ENCODE data around the gene OR14I1.
A peak's percentile ranks its signal among the peaks of the same experiment; 100 is the strongest.

OR14I1 gene

DNA sequence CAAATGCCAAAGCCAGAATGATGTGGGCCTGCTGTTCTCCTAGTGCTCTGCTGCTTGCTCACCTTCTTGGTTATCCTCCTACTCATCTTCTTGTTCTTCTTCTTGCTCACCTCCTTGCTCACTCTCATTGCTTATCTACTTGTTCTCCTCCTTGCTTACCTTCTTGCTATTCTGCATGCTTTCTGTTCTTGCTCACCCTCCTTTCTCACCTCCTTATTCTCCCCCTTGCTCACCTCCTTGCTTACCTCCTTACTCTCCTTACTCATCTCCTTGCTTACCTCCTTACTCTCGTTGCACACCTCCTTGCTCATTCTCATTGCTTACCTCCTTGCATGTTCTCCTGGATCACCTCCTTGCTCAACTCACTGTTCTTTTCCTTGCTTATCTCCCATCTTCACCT lies at the start of gene OR14I1:
TSS of gene OR14I1 (minus strand) at position 53 of the 400 bp plus-strand sequence.
- DNase-seq = no peak

DNA sequence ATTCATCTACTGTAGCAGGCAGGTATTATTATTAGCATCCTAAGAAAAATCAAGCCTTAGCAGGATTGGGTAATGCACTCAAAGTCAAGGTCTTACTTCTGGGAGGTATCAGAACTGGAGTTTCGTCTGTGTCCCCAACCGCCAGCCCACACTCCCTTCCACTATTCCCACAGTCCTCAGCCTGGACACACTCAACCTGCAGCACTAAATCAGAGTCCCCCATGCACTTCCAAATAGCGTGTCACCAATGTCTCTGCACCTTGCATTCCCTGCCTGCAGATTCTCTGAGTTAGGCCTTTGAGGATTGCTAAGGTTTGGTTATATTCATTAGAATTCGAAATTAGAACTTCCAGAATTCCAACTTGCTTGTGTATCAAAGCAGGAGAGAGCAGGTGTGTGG lies 49.1 kb upstream of the OR14I1 start:
- no peak for DNase-seq

DNA sequence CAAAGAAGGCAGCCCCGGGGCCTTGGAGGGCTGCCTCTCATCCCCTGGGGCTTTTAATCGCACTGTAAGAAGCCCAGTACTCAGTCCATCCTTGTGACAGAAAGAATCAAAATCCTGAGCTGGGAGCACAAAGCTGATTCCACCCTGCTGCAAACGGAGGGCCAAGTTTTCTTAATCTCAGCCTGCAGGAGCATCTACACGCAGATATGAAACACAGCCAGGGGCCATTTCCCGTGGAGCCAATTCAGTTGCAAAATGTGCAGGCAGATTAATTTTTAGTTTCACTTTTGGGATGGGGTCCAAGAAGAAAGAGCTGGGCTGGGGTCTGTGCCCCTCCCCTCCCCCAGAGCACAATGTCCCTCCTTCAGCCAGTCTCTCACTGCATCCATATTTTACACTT lies 48.6 kb upstream of the OR14I1 start:
- no peak for DNase-seq

DNA sequence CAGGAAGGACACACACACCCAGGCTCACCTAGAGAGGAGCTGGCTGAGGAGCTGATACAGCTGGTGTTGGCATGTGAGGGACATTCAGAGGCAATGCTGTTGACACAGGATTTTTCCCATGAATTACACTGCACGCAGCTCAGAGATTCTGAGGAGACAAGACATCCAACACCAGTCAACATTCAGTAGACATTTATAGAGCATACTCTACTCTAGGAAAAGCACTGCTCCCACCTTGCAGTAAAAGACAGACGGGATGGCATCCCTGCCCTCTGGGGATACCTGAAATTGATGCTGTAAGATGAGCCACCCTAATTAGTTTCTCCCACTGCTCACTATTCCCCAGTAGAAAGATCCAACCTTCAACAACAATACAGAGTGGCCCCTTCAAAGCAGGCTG lies 47.9 kb upstream of the OR14I1 start:
- DNase-seq = no peak

DNA sequence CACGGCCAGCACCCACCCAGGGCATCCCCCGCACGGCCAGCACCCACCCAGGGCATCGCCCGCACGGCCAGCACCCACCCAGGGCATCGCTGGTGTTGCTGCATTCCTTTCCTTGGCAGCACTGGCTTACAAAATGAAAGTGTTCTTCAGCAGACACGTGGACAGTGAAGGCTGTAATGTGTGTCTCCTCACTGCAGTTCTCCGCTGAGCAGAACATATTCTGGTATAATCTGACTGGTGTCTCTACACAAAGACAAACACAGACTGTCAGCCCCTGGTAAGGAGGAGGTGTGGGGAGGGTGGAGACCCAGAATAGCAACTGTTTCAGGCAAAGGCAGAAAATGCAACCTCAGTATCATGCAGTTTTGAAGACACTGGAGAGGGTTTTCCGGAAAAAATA lies 45.6 kb upstream of the OR14I1 start:
- DNase-seq = peak in 1 of 51 donors; percentile 5

DNA sequence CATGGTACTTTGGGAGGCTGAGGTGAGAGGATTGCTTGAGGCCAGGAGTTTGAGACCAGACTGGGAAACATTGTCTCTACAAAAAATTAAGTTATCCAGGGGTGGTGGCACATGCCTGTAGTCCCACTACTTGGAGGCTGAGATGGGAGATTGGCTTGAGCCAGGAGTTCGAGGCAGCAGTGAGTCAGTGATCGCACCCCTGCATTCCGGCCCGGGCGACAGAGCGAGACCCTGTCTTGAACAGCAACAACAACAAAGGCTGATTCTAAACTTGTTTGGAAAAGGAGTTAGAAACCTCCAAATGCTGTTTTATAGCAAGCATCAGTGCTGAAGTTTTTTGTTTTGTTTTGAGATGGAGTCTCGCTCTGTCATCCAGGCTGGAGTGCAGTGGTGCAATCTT lies 38.3 kb upstream of the OR14I1 start:
- DNase-seq = no peak

DNA sequence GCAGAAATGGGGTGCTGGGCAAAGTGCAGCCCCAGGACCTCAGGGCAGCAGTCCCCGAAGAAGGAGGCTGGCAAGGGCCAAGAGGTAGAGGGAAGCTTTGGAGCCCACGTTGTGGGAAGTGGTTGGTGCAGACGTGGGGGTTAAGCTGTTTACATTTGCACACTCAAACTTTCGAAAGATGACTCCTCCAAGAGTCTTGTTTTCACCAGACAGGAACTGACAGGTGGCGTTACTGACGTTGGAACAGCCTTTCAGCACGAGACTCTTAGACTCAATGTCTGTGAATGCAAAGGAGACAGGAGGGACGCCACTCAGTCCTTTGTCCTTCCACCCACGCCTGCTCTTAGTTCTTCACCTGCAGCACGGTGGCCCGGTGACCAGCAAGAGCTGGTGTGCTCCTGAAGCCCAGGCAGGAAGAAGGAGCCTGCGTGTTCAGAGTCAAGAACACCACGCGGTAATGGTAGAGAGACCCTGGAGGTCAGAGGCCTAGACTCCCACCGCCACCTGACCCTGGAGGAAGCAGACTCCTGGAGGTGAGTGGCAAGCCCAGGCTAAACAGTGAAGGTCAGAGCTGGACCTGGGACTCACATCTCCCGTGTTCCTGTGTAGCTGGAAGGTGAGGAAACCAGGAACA lies 37.1 kb upstream of the OR14I1 start:
- DNase-seq = no peak

DNA sequence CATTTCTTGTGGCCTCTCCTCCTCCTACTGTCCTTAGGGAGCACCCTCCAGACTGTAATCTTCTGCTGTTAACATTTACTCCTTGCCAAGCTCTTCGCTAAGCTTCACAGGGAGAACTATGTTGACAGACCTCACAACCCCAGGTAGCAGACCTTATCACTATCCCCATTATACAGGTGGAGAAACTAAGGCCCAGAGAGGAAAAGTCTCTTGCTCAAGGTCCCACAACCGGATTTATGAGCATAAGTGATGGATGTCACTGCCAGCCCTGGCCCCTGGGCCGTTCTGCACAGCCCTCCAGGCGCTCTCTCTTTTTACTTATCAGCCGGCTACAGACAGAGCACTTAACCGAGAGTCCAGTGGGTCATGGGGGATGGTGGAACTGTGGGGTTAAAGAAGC lies 34.9 kb upstream of the OR14I1 start:
- DNase-seq = no peak

DNA sequence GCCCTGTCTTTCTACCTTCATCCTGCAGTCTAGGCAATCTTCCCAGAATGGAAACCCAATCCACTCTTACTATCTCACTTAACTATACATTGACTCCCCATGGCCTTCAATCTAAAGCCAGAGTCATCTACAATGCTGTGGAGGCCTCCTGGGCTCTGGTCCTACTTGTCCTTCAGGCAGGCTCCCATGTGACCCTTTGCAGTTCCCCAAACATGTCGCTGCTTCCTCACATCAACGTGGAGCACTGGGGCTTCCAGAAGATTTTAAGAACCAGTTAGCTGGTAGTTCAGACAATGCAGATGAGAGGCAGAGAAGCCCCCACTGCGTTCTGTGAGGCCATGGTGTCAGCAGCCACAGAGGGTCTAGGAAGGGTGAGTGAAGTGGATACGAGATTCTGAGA lies 34.4 kb upstream of the OR14I1 start:
- no peak for DNase-seq

DNA sequence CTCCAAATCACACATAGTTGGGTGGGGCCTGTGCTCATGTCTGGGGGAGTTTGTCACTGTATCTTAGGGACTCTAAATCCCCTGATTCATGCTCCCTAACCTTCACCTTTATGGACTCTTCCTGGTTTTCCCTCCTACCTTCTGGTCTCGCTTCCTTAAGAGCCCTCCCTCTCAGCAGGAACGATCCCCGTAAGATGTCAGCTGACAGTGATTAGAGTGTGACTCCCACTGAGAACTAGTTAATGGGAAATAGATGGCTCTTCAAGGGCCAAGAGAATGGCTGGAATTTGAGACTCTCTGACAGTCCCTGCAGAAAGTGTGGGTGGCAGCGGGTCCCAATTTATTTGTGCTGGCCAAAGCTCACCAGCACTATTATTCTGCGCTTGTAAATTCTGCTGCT lies 31.0 kb upstream of the OR14I1 start:
- DNase-seq = no peak

DNA sequence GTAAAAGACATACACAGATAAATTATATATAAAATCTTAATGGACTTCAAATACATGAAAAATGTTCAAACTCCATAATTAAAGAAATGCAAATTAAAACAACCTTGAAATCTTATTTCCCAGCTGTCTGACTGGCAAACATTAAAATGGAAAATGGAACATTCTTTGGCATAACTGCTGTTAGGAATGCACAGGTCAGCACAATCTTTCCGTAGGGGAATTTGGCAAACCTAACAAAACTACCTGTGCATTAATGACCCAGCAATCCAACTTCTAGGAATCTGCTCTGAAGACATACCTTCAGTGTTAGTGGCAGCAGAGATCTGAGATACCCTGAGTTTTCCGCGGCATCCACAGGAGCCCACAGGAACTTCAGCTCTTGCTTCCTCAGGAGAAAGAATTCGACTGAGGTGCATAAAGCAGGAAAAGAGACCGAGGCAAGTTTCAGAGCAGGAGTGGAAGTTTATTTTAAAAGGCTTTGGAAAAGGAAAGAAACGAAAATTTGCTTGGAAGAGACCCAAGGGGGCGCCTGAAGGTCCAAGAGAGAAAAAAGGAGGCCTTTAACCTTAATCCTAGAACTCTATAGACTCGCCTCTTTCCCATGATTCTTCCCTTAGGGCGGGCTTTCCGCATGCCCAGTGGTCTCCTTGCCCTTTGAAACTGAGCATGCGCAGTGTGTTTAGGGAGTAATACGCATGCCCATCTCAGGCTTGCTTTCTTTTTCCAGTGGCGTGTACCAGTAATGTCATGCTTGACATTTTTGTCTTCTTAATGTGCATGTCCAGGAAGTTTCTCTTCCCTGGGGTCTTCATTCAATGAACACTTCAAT lies 28.2 kb upstream of the OR14I1 start:
- no peak for DNase-seq

DNA sequence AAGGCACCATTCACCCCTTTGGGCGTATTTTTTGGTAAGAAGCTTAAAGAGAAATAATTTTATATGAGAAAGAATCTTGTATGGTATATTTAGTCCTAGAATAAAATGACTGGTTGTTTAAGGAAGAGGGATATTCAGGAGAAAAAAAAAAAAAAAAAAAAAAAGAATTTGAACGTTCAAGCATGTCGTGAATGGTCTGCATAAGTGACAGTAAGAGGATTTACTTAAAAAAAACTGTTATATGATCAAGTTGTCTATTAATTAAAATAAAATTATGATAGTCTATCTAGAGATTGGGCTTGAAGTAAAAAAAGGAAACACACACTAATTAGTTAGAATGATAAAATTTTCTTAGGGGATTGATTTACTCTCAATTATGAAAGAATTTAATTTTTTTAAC lies 11.7 kb upstream of the OR14I1 start:
- DNase-seq = no peak

DNA sequence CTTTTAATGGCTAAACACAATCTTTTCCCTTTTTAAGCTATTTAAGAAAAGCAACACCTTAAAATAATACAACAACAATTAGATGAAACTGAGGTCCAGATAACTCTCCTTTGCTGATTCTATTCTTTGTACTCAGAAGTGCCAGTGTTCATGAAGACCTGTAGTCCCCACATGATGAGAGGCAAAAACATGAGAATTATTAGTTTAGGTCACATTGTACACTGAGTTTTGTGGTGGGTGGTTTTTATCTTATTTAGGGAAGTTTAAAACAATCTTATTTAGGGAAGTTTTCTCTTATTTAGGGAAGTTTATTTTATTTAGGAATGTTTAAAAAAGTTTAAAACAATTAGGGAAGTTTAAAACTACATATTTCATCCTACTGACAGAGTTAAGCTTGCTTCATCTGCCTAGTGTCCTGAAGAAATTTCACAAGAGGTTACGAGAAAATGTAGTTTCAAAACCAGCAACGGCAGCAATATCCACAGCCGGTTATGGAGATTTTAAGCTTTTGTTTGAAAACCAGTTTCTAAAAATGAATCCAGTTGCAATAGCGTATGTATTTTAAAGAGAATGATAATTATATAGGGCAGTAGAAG lies 7.8 kb upstream of the OR14I1 start:
- DNase-seq = no peak

DNA sequence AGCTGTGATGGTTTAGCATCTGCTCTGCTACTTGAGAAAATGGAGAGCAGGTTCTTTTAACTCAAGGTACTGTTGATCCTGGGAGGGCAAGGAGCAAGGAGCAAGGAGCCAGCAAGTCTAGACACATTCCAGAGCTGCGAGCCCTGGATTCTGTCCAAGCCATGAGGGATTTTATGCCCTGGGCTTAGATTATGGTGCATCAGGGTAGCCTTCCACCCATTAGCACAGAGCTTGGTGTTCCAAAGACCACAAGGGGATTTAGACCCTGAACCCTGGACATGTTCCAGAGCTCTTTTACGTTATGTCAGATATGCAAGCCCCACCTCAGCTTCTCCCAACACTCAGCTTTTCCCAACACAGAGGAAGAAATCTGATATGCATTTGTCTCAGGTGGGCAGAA lies 2.0 kb upstream of the OR14I1 start:
- DNase-seq = no peak

DNA sequence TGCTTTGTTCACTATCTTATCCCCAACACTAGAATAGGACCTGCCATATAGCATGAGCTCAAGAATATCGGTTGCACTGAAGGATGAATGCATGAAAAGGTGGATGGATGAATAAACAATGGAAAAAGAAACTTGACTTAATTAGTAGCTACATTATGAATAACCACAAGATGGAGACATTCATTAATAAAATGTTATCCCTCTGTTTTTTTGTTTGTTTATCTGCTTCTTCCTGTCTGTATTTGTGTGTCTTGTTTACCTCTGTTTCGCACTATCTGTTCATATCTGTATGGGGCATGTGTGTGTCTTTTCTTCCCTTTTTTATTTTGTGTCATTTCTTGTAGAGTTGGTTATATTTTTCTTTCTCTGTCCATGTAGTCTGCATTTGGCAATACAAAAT lies 1.1 kb upstream of the OR14I1 start:
- no peak for DNase-seq

DNA sequence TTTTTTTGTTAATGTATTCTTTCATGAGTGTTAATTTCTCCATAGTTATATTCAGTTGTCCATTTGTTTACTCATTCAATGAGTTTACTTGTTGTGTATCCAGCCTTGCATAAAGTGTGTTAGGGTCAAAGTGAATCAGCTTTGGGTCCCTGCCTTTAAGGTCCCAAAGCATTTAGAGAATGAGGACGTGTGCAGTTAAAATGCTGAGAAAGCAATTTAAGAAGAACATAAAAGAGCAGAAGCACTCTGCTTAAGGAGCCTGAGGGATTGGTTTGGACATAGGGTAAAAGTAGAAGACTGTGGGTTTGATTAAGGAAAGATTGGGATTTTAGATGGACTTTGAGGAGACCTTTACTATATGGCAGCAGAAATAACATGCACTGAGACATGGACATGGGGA lies 3.5 kb downstream of the OR14I1 start:
- DNase-seq = no peak

DNA sequence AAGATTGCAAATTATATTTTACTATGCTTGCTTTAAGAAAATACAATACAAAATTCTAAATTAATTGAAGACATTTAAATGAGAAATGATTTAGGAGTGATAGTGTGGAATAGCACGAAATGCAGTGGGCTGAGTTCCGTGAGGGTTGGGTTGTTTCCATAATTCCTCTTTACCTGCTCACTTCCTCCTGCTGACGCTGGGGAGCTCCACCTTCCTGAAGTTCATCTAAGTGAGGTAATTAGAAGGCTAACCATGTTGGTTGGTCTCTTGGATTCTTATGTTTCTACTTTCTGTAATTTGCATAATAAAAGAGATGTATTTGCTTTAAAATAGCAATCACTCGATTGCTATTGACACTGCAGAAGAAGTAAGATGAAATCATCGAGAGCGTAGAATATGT lies 4.7 kb downstream of the OR14I1 start:
- no peak for DNase-seq

DNA sequence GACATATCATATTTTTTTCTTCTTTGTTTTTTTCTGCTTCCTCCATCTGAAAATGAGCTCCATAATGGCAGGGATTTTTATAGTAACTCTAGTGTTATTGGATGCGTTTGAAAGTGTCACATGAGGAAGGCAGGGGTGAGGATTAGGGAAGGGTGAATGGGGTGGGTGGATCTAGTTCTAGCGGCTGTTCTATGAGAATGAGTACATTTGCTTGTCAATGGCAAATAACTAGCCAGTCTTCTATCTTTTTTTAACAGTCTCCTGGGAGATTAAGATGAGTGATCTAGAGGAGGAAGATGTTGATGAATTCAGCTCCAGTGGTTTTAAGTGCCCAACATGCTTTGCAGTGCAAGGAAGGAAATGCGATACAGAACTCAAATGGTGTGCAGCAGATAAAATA lies 5.8 kb downstream of the OR14I1 start:
- DNase-seq = no peak

DNA sequence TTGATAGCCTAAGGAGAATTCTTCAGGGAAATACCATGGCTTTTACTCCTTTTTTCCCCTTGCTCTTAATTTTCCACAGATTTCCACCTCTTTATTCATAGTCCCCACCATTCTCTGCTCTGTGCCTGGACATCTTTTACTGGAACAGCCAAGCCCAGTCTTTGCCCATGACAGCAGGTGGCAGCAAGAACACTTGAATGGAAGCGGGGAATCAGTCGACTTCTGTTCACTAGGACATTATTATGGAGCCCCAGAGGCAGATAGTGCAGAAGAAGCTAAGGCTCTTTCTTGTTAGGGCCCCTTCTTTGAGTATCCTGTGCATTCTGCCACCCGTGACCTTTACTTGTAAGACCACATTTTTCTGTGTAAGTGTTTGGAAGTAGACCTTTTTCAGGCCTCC lies 6.3 kb downstream of the OR14I1 start:
- DNase-seq = peak in 3 of 51 donors; percentile 2 to 6 (median 3)

DNA sequence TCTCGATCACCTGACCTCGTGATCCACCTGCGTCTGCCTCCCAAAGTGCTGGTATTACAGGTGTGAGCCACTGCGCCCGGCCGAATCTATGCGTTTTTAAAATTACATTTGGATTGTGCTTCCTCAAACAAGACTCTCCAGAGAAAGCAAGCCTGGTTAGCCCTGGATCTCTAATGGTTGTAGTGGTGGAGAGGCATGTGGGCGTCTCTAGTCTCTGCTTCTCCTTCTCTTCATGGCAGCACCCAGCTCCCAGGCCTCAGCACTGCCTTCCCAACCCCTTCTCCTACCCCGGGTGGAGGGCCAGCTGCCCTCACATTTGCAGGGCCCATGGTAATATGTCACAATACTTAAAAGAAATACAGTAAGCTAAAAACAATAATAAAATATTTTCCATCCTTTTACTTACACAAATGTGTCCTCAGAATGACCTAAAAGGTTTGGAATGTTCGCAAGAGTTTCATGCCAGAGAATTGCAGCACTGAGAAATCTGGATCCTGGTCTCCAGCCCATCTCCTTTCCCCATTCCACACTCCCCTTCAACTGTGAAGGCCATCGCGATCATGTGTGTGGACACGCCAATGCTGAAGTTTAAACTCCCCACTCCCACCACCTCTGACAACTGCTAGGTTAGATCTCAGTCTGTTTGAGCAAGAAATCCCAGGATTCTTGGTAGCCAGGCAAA lies 7.0 kb downstream of the OR14I1 start:
- DNase-seq = no peak

DNA sequence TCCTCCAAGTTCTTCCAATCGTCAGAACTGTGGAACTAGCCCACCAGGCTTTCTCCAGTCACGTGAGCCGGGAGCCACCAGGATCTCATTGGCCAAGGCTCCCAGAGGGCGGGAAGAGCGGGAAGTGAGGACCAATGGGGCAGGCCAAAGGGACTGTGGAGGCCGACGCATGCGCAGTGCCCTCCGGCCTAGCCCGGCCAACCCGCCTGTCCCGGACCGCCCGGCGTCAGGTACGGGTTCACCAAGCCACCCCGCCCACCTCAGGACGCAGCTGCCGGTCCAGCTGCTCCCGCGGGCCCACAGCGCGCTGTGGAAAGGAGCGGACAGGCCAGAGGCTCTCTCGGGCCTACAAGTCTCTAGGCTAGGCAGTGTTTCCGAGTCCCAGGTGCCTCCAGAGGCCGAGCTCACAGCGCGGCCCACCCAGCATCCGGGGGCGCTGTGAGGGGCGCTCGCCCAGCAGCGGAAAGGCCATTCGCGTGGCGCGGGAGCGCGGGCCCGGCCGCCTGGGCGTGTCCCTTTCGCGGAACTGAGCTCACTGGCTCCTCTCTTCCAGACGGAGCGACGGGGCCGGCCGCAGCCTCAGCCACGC lies 10.9 kb downstream of the OR14I1 start:
- DNase-seq = no peak

Measured in hypothalamus (tissue), 51 donors.